Measurements from ENCODE around the gene CELA3B. TPM values are rescaled to one million over a fixed set of nuclear protein-coding genes. Genes with fewer than 3 reads are reported as not detected.

The CELA3B gene
- total RNA-seq, 1 donor from 2014 or later, result not detected

DNA sequence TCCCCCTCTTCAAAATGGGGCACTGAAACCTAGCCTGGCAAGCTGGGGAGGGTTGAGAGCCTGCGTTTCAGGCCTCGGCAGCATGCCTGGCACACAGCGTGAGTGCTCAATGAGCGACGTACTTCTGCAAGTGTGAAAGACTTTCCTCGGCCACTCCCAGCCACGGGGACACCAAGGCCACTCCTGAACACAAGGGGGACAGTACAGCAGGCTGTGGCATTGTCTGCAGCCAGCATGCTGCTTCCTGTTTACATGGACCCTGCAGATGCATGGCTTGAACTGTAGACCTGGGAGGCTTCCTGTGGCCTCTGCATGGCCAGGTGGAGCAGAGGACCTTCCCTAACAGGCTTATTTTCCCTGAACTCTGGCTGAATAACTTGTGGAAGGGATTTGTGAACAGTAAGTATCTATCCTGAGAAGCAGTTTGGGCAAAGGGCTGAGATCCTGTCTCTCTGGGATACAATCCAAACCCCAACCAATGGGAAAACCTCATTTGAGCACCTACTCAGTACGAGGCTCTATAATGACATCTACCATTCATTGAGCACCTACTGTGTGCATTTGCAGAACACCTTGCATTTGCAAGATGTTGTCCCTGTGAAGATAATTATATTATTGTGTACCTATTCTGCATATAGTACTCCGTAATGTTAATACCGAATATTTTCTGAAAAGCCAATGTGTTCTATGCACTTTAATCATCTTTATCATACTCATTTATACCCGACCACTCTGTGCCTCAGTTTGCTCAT, 29.8 kb upstream of the CELA3B start:
- DNase-seq (ENCODE audit: extremely low spot score, unreplicated experiment), result no peak

DNA sequence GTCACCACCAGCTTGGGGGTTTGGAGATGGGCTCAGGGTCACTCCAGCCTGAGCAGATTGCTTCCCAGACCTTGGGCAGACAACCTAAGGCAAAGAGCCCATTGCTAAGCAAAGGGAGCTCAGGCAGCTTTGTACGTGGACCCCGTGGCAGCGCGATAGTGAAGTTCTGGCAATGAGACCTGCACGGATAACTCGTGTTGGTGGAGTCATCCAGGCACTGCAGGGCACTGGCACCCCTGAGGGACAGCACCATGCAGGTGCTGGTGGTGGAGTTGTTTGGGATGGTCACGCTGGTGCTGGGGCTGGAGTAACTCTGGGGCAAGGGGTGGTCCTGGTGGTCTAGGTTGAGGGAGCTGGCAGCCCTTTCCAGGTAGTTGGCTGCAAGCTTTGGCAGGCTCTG, 26.1 kb upstream of the CELA3B start:
- no peaks in the 10 kb centered on the region for H3K9me3 Mint-ChIP-seq (ENCODE audit: unreplicated experiment)
- TF ChIP-seq, protein P1, sequence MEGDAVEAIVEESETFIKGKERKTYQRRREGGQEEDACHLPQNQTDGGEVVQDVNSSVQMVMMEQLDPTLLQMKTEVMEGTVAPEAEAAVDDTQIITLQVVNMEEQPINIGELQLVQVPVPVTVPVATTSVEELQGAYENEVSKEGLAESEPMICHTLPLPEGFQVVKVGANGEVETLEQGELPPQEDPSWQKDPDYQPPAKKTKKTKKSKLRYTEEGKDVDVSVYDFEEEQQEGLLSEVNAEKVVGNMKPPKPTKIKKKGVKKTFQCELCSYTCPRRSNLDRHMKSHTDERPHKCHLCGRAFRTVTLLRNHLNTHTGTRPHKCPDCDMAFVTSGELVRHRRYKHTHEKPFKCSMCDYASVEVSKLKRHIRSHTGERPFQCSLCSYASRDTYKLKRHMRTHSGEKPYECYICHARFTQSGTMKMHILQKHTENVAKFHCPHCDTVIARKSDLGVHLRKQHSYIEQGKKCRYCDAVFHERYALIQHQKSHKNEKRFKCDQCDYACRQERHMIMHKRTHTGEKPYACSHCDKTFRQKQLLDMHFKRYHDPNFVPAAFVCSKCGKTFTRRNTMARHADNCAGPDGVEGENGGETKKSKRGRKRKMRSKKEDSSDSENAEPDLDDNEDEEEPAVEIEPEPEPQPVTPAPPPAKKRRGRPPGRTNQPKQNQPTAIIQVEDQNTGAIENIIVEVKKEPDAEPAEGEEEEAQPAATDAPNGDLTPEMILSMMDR (IDR thresholded peaks at IDR 0.05), result no peak
- no peak overlapping the region for H3K4me3 Mint-ChIP-seq (ENCODE audit: unreplicated experiment)
- no peak overlapping the region for H3K27ac Mint-ChIP-seq (ENCODE audit: unreplicated experiment)
- no peak for DNase-seq (ENCODE audit: extremely low spot score, unreplicated experiment)
- H3K4me1 Mint-ChIP-seq (ENCODE audit: unreplicated experiment), result no peaks in the 10 kb centered on the region
- no peaks in the 10 kb centered on the region for H3K36me3 Mint-ChIP-seq (ENCODE audit: unreplicated experiment)
- H3K27me3 Mint-ChIP-seq (ENCODE audit: unreplicated experiment), result no peaks in the 10 kb centered on the region

More for the DNA sequence above, 29.8 kb upstream of the CELA3B start:
- peaks cover 19% of the 10 kb centered on the region for H3K4me1 Mint-ChIP-seq (ENCODE audit: unreplicated experiment)
- H3K4me3 Mint-ChIP-seq (ENCODE audit: unreplicated experiment), result no peak overlapping the region
- no peak overlapping the region for H3K27ac Mint-ChIP-seq (ENCODE audit: unreplicated experiment)
- H3K36me3 Mint-ChIP-seq (ENCODE audit: unreplicated experiment), result no peaks in the 10 kb centered on the region
- H3K27me3 Mint-ChIP-seq (ENCODE audit: unreplicated experiment), result no peaks in the 10 kb centered on the region
- TF ChIP-seq, protein P1 (IDR thresholded peaks at IDR 0.05), result no peak
- no peaks in the 10 kb centered on the region for H3K9me3 Mint-ChIP-seq (ENCODE audit: unreplicated experiment)

DNA sequence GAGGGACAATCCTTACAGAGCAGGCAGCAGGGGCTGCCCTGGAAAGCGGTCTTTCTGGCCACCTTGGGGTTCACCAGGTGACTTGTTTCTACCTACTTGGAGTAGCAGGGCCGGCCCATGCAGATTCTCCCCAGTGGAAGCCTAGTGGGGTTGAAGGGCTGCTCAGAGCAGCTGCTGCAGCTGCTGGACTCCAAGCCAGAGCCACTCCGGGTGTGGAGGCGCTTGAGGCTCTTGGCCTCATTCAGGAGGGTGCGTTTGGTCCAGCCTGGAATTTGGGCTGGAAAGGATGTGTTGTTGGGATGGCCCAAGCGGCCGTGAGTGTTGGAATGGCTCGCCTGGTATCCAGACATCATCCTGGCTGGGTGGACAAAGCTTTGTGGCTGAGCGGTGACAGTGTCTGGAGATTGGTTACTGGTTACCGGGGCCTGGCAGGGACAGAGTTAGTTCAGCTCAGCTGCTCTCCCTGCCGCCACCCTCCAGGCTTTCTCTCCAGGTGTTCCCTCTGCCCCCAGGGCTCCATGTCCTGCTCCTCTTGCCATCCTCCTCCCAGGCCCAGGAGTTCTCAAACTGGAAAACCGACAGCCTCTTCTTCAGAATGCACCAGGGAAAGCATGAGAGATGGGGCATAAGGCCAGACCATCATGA, 25.5 kb upstream of the CELA3B start:
- Mint-ChIP-seq H3K27me3 (ENCODE audit: unreplicated experiment) (no peaks in the 10 kb centered on the region), H3K4me3 (ENCODE audit: unreplicated experiment) (no peak overlapping the region), H3K9me3 (ENCODE audit: unreplicated experiment) (no peaks in the 10 kb centered on the region), H3K27ac (ENCODE audit: unreplicated experiment) (no peak overlapping the region), H3K36me3 (ENCODE audit: unreplicated experiment) (no peaks in the 10 kb centered on the region), H3K4me1 (ENCODE audit: unreplicated experiment) (peaks cover under 1% of the 10 kb centered on the region)
- DNase-seq (ENCODE audit: extremely low spot score, unreplicated experiment), result no peak
- TF ChIP-seq, protein P1 (IDR thresholded peaks at IDR 0.05), result no peak

DNA sequence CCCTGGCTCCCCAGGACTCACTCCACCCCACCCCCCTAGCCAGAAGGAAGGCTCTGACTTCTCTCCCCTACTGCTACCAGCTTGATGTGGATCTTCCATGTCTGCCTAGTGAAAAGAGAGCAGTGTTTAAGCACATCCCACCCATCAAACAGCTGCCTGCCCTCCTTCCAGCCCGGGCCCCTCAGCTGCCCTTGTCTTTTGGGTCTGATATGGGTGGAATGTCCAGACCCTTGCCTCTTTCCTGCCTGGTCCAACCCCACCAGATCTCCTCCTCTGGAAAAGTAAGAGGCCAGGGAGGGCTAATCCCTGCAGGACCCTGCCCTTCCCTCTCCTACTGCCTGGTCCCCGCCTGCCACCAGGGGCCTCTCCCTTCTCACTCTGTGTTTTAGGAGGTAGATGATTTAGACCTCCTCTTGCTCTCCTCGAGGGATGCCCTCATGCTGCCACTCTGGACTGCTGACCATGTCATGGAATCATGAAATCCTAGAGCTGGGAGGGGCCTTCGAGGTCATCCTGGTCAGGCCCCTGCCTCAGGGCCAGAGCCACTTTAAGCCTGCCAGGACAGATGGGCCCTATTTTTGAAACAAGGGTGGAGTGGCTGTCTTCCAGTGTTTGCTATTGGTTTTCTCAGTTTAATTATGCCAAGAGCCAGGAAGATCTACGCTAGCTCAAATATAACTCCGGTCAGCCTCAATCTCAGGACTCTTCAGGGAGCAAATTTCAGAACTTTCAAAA, 23.9 kb upstream of the CELA3B start:
- Mint-ChIP-seq H3K4me1 (ENCODE audit: unreplicated experiment) (peaks cover 8% of the 10 kb centered on the region), H3K27me3 (ENCODE audit: unreplicated experiment) (no peaks in the 10 kb centered on the region)
- TF ChIP-seq, protein P1 (IDR thresholded peaks at IDR 0.05), result no peak

DNA sequence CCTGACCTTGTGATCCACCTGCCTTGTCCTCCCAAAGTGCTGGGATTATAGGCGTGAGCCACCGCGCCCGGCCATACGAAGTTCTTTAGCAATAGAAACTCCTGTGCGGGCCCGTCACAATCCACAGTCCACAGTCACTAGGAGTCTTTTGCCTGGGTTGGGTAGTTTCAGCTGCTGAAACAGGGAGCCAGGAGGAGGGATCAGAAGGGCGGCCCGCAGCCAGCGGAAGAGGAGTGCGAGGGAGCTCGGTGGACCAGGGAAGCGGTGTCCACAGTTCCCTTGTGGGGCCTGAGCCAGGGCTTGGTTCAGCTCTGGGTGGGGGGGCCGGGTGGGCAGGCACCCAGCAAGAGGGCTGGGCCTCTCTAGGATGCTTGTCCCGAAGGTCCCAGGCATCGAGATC, 21.8 kb upstream of the CELA3B start:
- H3K36me3 Mint-ChIP-seq (ENCODE audit: unreplicated experiment), result no peaks in the 10 kb centered on the region
- H3K27ac Mint-ChIP-seq (ENCODE audit: unreplicated experiment), result no peak overlapping the region
- no peak for DNase-seq (ENCODE audit: extremely low spot score, unreplicated experiment)
- peaks cover 8% of the 10 kb centered on the region for H3K4me1 Mint-ChIP-seq (ENCODE audit: unreplicated experiment)
- H3K4me3 Mint-ChIP-seq (ENCODE audit: unreplicated experiment), result no peak overlapping the region
- no peaks in the 10 kb centered on the region for H3K27me3 Mint-ChIP-seq (ENCODE audit: unreplicated experiment)
- TF ChIP-seq, protein P1 (IDR thresholded peaks at IDR 0.05), result no peak
- H3K9me3 Mint-ChIP-seq (ENCODE audit: unreplicated experiment), result no peaks in the 10 kb centered on the region

More for the DNA sequence above, 23.9 kb upstream of the CELA3B start:
- Mint-ChIP-seq H3K36me3 (ENCODE audit: unreplicated experiment) (no peaks in the 10 kb centered on the region), H3K9me3 (ENCODE audit: unreplicated experiment) (no peaks in the 10 kb centered on the region), H3K4me3 (ENCODE audit: unreplicated experiment) (no peak overlapping the region), H3K27ac (ENCODE audit: unreplicated experiment) (no peak overlapping the region)
- no peak for DNase-seq (ENCODE audit: extremely low spot score, unreplicated experiment)
